ENCODE data around the gene DLG5. TPM values are rescaled to one million over a fixed set of nuclear protein-coding genes. Genes with fewer than 3 reads are reported as not detected.
A peak's percentile ranks its signal among the peaks of the same experiment; 100 is the strongest.

DLG5 gene
- polyA plus RNA-seq, 1 of the 3 experiments (the other 2 are of a cell fraction), result 31.3 TPM

DNA sequence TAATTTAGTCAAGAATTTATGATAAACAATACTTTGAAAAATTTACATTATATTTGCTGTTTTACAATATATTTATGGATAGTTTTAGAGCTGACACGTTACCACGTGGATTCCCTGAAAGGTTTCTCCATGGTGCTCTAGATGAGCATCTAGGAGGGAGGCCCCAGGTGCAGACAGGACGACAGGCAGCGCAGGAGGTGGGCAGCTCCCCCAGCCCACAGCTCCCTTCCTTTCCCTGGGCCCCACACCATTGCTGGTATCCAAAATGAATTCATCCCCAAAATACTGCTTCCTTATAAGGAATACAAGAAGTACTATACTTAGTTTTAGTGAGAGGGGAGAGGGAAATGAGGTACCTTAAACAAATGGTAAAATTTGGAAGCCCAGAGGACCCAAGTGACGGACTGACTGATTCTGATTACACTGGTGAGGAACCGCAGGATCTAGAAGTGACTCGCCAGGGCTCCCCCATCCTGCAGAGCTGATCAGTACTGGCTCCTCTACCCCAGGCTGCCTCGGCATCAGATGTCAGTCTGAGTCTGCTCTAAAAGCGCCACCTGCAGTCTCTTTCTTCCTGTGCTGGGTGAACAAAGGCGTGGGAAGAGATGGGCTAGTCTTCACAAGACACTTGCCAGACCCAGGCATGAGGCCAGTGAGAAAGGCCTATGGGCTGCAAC is 89.2 kb downstream of the DLG5 start:
- Histone ChIP-seq H3K27me3 (ENCODE audit: insufficient read depth) (no peaks in the 10 kb centered on the region), H4K20me1 (ENCODE audit: insufficient read depth) (no peaks in the 10 kb centered on the region), H3K79me2 (ENCODE audit: insufficient read depth) (no peaks in the 10 kb centered on the region), H3K9ac (no peak overlapping the region), H3K4me1 (ENCODE audit: control insufficient read depth in 1 of 2, insufficient read depth in 2 of 2, low read depth in 1 of 2, low read length in 1 of 2) (peaks cover 0 to 27% of the 10 kb centered on the region in 2 experiments; a peak in 1 of 4 replicates), H3K4me2 (0 out of 2 replicates have a peak overlapping the region, but pooled peaks have one; percentile 24), H2AFZ (ENCODE audit: low read depth) (no peak overlapping the region), H3F3A (replicated peaks; ENCODE audit: insufficient read depth) (no peaks in the 10 kb centered on the region), H3K9me3 (no peaks in the 10 kb centered on the region), H3K36me3 (replicated peaks in 1 of 2; ENCODE audit: control insufficient read depth in 1 of 2, insufficient read depth in 2 of 2, low read length in 1 of 2) (peaks cover 20 to 62% of the 10 kb centered on the region in 2 experiments), H3K4me3 (ENCODE audit: low read depth in 2 of 2, low read length in 1 of 2) (no peak overlapping the region), H3K27ac (ENCODE audit: low read depth in 2 of 2, low read length in 1 of 2) (peak overlapping the region in 1 of 2 experiments; percentile 76; a peak in 2 of 4 replicates), H3K9me2 (no peaks in the 10 kb centered on the region)
- WGBS (ENCODE audit: low lambda C conversion rate), result 78% methylated on average over 7 of the region's 10 CpGs
- TF ChIP-seq FOSL2 (IDR thresholded peaks at IDR 0.05; ENCODE audit: borderline replicate concordance, low read depth), result 0 out of 2 replicates have a peak, but pooled peaks have one; percentile 2
- peak; percentile 46 for TF ChIP-seq RAD21 (IDR thresholded peaks at IDR 0.05; ENCODE audit: low read length)
- TF ChIP-seq, protein P1, sequence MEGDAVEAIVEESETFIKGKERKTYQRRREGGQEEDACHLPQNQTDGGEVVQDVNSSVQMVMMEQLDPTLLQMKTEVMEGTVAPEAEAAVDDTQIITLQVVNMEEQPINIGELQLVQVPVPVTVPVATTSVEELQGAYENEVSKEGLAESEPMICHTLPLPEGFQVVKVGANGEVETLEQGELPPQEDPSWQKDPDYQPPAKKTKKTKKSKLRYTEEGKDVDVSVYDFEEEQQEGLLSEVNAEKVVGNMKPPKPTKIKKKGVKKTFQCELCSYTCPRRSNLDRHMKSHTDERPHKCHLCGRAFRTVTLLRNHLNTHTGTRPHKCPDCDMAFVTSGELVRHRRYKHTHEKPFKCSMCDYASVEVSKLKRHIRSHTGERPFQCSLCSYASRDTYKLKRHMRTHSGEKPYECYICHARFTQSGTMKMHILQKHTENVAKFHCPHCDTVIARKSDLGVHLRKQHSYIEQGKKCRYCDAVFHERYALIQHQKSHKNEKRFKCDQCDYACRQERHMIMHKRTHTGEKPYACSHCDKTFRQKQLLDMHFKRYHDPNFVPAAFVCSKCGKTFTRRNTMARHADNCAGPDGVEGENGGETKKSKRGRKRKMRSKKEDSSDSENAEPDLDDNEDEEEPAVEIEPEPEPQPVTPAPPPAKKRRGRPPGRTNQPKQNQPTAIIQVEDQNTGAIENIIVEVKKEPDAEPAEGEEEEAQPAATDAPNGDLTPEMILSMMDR (IDR thresholded peaks at IDR 0.05), result peak; percentile 32
- TF ChIP-seq FOXJ3 (CRISPR knock-in tag; IDR thresholded peaks at IDR 0.05), result no peak
- TF ChIP-seq NRF1 (IDR thresholded peaks at IDR 0.05; ENCODE audit: low read depth, low read length), result no peak
- CTCF ChIA-PET, result interaction anchor here (1.2 to 2.7 kb wide), 3 partner anchors 10 to 175 kb away, joined by 3 to 12 read pairs (median 4); no protein-coding TSS in a partner anchor
- peak; percentile 57 for DNase-seq
- POLR2A ChIA-PET, result no interaction called here

DNA sequence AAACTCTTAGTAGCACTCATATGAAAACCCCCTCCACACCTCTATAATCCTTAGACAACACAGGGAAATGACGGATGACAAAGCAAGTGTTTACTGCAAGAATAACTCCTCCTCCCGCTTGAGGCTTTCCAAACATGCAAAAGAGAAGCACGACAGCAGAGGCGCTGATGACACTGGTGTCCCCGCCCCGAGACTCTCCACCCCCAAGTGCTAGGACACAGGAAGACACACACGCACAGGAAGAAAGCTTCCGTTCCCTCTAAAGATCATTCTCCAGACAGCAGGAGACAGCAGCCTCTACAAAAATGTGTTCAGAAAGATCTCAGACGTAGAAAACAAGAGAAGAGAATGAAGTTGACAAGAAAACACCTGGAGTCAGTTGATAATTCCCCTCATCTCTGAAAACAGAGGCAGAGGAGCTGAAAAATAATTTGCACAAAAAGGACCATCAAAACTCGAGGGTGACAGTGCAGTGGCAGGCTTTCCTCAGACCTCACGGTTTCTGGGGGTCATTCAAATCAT is 90.2 kb downstream of the DLG5 start:
- CTCF ChIA-PET, result interaction anchor here (0.5 to 2.7 kb wide), 2 partner anchors 11 to 124 kb away, joined by 3 to 12 read pairs; no protein-coding TSS in a partner anchor
- Histone ChIP-seq H3K4me1 (ENCODE audit: control insufficient read depth in 1 of 2, insufficient read depth in 2 of 2, low read depth in 1 of 2, low read length in 1 of 2) (peaks cover 0 to 22% of the 10 kb centered on the region in 2 experiments; a peak in 1 of 4 replicates), H3K9ac (no peak overlapping the region), H2AFZ (ENCODE audit: low read depth) (no peak overlapping the region), H3K4me3 (ENCODE audit: low read depth in 2 of 2, low read length in 1 of 2) (no peak overlapping the region), H3K4me2 (no peak overlapping the region), H3K36me3 (replicated peaks in 1 of 2; ENCODE audit: control insufficient read depth in 1 of 2, insufficient read depth in 2 of 2, low read length in 1 of 2) (peaks cover 25 to 55% of the 10 kb centered on the region in 2 experiments), H3K9me3 (no peaks in the 10 kb centered on the region), H3K27ac (ENCODE audit: low read depth in 2 of 2, low read length in 1 of 2) (no peak overlapping the region), H3K9me2 (no peaks in the 10 kb centered on the region), H3F3A (replicated peaks; ENCODE audit: insufficient read depth) (no peaks in the 10 kb centered on the region), H4K20me1 (ENCODE audit: insufficient read depth) (no peaks in the 10 kb centered on the region), H3K27me3 (ENCODE audit: insufficient read depth) (no peaks in the 10 kb centered on the region), H3K79me2 (ENCODE audit: insufficient read depth) (no peaks in the 10 kb centered on the region)
- DNase-seq, result no peak
- POLR2A ChIA-PET, result no interaction called here
- 87% methylated on average over 11 of the region's 11 CpGs for WGBS (ENCODE audit: low lambda C conversion rate)
- no peak for TF ChIP-seq NRF1 (IDR thresholded peaks at IDR 0.05; ENCODE audit: low read depth, low read length)
- TF ChIP-seq POLR2AphosphoS5 (IDR thresholded peaks at IDR 0.05; ENCODE audit: low read depth, low read length), result no peak
- no peak for TF ChIP-seq RFX5 (IDR thresholded peaks at IDR 0.05; ENCODE audit: low read length)
- TF ChIP-seq FOXJ3 (CRISPR knock-in tag; IDR thresholded peaks at IDR 0.05), result no peak
- TF ChIP-seq, protein P2, sequence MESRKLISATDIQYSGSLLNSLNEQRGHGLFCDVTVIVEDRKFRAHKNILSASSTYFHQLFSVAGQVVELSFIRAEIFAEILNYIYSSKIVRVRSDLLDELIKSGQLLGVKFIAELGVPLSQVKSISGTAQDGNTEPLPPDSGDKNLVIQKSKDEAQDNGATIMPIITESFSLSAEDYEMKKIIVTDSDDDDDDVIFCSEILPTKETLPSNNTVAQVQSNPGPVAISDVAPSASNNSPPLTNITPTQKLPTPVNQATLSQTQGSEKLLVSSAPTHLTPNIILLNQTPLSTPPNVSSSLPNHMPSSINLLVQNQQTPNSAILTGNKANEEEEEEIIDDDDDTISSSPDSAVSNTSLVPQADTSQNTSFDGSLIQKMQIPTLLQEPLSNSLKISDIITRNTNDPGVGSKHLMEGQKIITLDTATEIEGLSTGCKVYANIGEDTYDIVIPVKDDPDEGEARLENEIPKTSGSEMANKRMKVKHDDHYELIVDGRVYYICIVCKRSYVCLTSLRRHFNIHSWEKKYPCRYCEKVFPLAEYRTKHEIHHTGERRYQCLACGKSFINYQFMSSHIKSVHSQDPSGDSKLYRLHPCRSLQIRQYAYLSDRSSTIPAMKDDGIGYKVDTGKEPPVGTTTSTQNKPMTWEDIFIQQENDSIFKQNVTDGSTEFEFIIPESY (IDR thresholded peaks at IDR 0.05; ENCODE audit: borderline replicate concordance, low read depth), result no peak
- TF ChIP-seq TCF12 (IDR thresholded peaks at IDR 0.05), result no peak
- no peak for TF ChIP-seq MEF2A (IDR thresholded peaks at IDR 0.05; ENCODE audit: borderline replicate concordance, low read depth)
- no peak for TF ChIP-seq EZH2phosphoT487 (IDR thresholded peaks at IDR 0.05; ENCODE audit: borderline replicate concordance, low read depth)
- no peak for TF ChIP-seq MXI1 (IDR thresholded peaks at IDR 0.05; ENCODE audit: low read depth, low read length)
